GM08714 (cell line): ENCODE measurements around the gene EDN2.

Source experiments
- H3K4me3 ChIP-seq: fragments of 200-500 bp; sonication (Bioruptor generic); 2 replicates; pipeline ENCODE4 v1.5.1; 2014; ENCODE audit warnings: mild to moderate bottlenecking, low read length, inconsistent platforms
- ZNF274 ChIP-seq: IDR thresholded peaks from 2 replicates; pipeline ENCODE4 v1.6.1; 2012; ENCODE audit warnings: mild to moderate bottlenecking, low read depth, low read length

The EDN2 gene

GRCh38 chr1:41487126-41488039, 2.9 kb upstream of the EDN2 start:
- H3K4me3 ChIP-seq, result no peak overlapping the region
- no peak for TF ChIP-seq ZNF274

GRCh38 chr1:41486371-41487125, 2.1 kb upstream of the EDN2 start:
- H3K4me3 ChIP-seq, result no peak overlapping the region
- TF ChIP-seq ZNF274, result no peak

GRCh38 chr1:41486053-41486370, 1.5 kb upstream of the EDN2 start:
- TF ChIP-seq ZNF274, result no peak
- H3K4me3 ChIP-seq, result no peak overlapping the region

- TF ChIP-seq ZNF274, result no peak
Measured at GRCh38 chr1:41485605-41486004, 1.1 kb upstream of the EDN2 start.

GRCh38 chr1:41483960-41484401, 502 bp downstream of the EDN2 start:
- no peak overlapping the region for H3K4me3 ChIP-seq

More at GRCh38 chr1:41485605-41486004, 1.1 kb upstream of the EDN2 start:
- no peak overlapping the region for H3K4me3 ChIP-seq

GRCh38 chr1:41483001-41483850, 1.3 kb downstream of the EDN2 start:
- TF ChIP-seq ZNF274, result no peak
- H3K4me3 ChIP-seq, result no peak overlapping the region

More at GRCh38 chr1:41483960-41484401, 502 bp downstream of the EDN2 start:
- no peak for TF ChIP-seq ZNF274

- H3K4me3 ChIP-seq, result no peak overlapping the region
- TF ChIP-seq ZNF274, result no peak
Measured at GRCh38 chr1:41482001-41482765, 2.3 kb downstream of the EDN2 start.

GRCh38 chr1:41481109-41481775, 3.2 kb downstream of the EDN2 start:
- TF ChIP-seq ZNF274, result no peak
- H3K4me3 ChIP-seq, result no peak overlapping the region

GRCh38 chr1:41480204-41481108, 4.0 kb downstream of the EDN2 start:
- H3K4me3 ChIP-seq, result no peak overlapping the region
- TF ChIP-seq ZNF274, result no peak

GRCh38 chr1:41479808-41480160, 4.7 kb downstream of the EDN2 start:
- no peak for TF ChIP-seq ZNF274
- H3K4me3 ChIP-seq, result no peak overlapping the region

GRCh38 chr1:41479000-41479807, 5.3 kb downstream of the EDN2 start:
- TF ChIP-seq ZNF274, result no peak
- H3K4me3 ChIP-seq, result no peak overlapping the region
